OCI-LY1 (cell line): ENCODE data around the gene CYREN.

Experiments
- H2AFZ ChIP-seq: fragments of 200-600 bp; sonication (generic), shearing (Covaris generic); 2 replicates; pipeline ENCODE4 v1.6.0; 2014; ENCODE audit warnings: antibody characterized with exemption, mild to moderate bottlenecking, low read length
- H3F3A ChIP-seq: fragments of 200-600 bp; sonication (generic), shearing (Covaris generic); 2 replicates; pipeline ENCODE4 v1.6.0; 2014; ENCODE audit warnings: mild to moderate bottlenecking, antibody characterized with exemption, low read length, moderate library complexity; ENCODE audit not compliant: insufficient read depth
- H3K27ac ChIP-seq: fragments of 200-600 bp; sonication (generic); 2 replicates; pipeline ENCODE4 v1.5.1; 2014; ENCODE audit warnings: low read length, mixed run types, mild to moderate bottlenecking, low read depth; ENCODE audit not compliant: poor library complexity, severe bottlenecking
- H3K27me3 ChIP-seq: fragments of 200-600 bp; sonication (generic); 2 replicates; pipeline ENCODE4 v1.6.0; 2014; ENCODE audit warnings: antibody characterized with exemption, mild to moderate bottlenecking, low read length, moderate library complexity; ENCODE audit not compliant: insufficient read depth
- H3K36me3 ChIP-seq: fragments of 200-600 bp; sonication (generic); 2 replicates; pipeline ENCODE4 v1.6.1; 2014; ENCODE audit warnings: mild to moderate bottlenecking, antibody characterized with exemption, low read length, moderate library complexity, mixed read lengths; ENCODE audit not compliant: insufficient read depth
- H3K4me1 ChIP-seq: fragments of 200-600 bp; sonication (generic); 2 replicates; pipeline ENCODE4 v1.5.1; 2014; ENCODE audit warnings: mild to moderate bottlenecking, low read length, moderate library complexity; ENCODE audit not compliant: insufficient read depth, severe bottlenecking
- H3K4me2 ChIP-seq: fragments of 200-600 bp; sonication (generic), shearing (Covaris generic); 2 replicates; pipeline ENCODE4 v1.6.1; 2014; ENCODE audit warnings: low read length
- H3K4me3 ChIP-seq: fragments of 200-600 bp; sonication (generic); 2 replicates; pipeline ENCODE4 v1.5.1; 2014; ENCODE audit warnings: low read length, low read depth, mild to moderate bottlenecking, mixed read lengths; ENCODE audit not compliant: poor library complexity, severe bottlenecking
- H3K79me2 ChIP-seq: fragments of 200-600 bp; shearing (Covaris generic); 2 replicates; pipeline ENCODE4 v1.6.1; 2016; ENCODE audit warnings: mixed run types, low read length, mixed read lengths; ENCODE audit not compliant: insufficient read depth
- H3K9ac ChIP-seq: fragments of 200-600 bp; sonication (generic), shearing (Covaris generic); 2 replicates; pipeline ENCODE4 v1.6.1; 2014; ENCODE audit warnings: mild to moderate bottlenecking, low read length, mixed read lengths
- H3K9me2 ChIP-seq: fragments of 200-600 bp; sonication (generic), shearing (Covaris generic); 2 replicates; pipeline ENCODE4 v1.6.1; 2014; ENCODE audit warnings: low read depth, mild to moderate bottlenecking, low read length, mixed read lengths
- H3K9me3 ChIP-seq: fragments of 200-600 bp; shearing (Covaris generic); 2 replicates; pipeline ENCODE4 v1.6.1; 2014; ENCODE audit warnings: low read length, mixed read lengths
- H4K20me1 ChIP-seq: fragments of 200-600 bp; sonication (generic), shearing (Covaris generic); 2 replicates; pipeline ENCODE4 v1.6.0; 2016; ENCODE audit warnings: mild to moderate bottlenecking, low read length; ENCODE audit not compliant: insufficient read depth
- CTCF ChIP-seq: fragments of 200-600 bp; sonication (generic), shearing (Covaris generic); IDR thresholded peaks from 2 replicates; pipeline ENCODE4 v1.5.1; 2017; ENCODE audit warnings: mild to moderate bottlenecking, antibody characterized with exemption, low read length, moderate library complexity, mixed read lengths
- EZH2 ChIP-seq: fragments of 200-600 bp; sonication (generic), shearing (Covaris generic); IDR thresholded peaks from 2 replicates; pipeline ENCODE4 v1.8.0; 2017; ENCODE audit warnings: borderline replicate concordance, mixed run types, mild to moderate bottlenecking, antibody characterized with exemption, low read length, moderate library complexity, mixed read lengths

Gene CYREN

GRCh38 chr7:135197906-135198655, 27.6 kb upstream of the CYREN start:
- Histone ChIP-seq H3K9ac (no peak overlapping the region), H4K20me1 (no peaks in the 10 kb centered on the region), H3K36me3 (peaks cover 90% of the 10 kb centered on the region), H3K4me2 (no peak overlapping the region), H2AFZ (no peak overlapping the region), H3K27ac (no peak overlapping the region), H3K9me3 (no peaks in the 10 kb centered on the region), H3K4me1 (no peaks in the 10 kb centered on the region), H3K27me3 (no peaks in the 10 kb centered on the region), H3F3A (no peaks in the 10 kb centered on the region), H3K79me2 (no peaks in the 10 kb centered on the region), H3K9me2 (no peaks in the 10 kb centered on the region), H3K4me3 (no peak overlapping the region)
- TF ChIP-seq CTCF (no peak), EZH2 (no peak)

GRCh38 chr7:135197343-135197742, 26.8 kb upstream of the CYREN start:
- Histone ChIP-seq H3F3A (no peaks in the 10 kb centered on the region), H3K27ac (no peak overlapping the region), H3K4me2 (no peak overlapping the region), H4K20me1 (no peaks in the 10 kb centered on the region), H2AFZ (no peak overlapping the region), H3K36me3 (peaks cover 90% of the 10 kb centered on the region), H3K9me2 (no peaks in the 10 kb centered on the region), H3K9me3 (no peaks in the 10 kb centered on the region), H3K27me3 (no peaks in the 10 kb centered on the region), H3K4me3 (no peak overlapping the region), H3K9ac (no peak overlapping the region), H3K4me1 (no peaks in the 10 kb centered on the region), H3K79me2 (no peaks in the 10 kb centered on the region)
- TF ChIP-seq CTCF (no peak), EZH2 (no peak)

GRCh38 chr7:135195968-135196629, 25.6 kb upstream of the CYREN start:
- H3K4me3 ChIP-seq, result no peak overlapping the region
- no peak overlapping the region for H3K4me2 ChIP-seq
- no peaks in the 10 kb centered on the region for H3K27me3 ChIP-seq
- H3K79me2 ChIP-seq, result no peaks in the 10 kb centered on the region
- H4K20me1 ChIP-seq, result no peaks in the 10 kb centered on the region
- H3K36me3 ChIP-seq, result peaks cover 86% of the 10 kb centered on the region
- TF ChIP-seq CTCF, result no peak
- TF ChIP-seq EZH2, result no peak
- no peak overlapping the region for H3K9ac ChIP-seq
- H2AFZ ChIP-seq, result no peak overlapping the region
- no peaks in the 10 kb centered on the region for H3K4me1 ChIP-seq
- no peak overlapping the region for H3K27ac ChIP-seq
- no peaks in the 10 kb centered on the region for H3K9me2 ChIP-seq
- no peaks in the 10 kb centered on the region for H3F3A ChIP-seq
- no peaks in the 10 kb centered on the region for H3K9me3 ChIP-seq
